ENCODE measurements around the gene TBC1D13. TPM values are rescaled to one million over a fixed set of nuclear protein-coding genes. Genes with fewer than 3 reads are reported as not detected.

The TBC1D13 gene
- total RNA-seq = 10 to 100 TPM; 25.4 to 28.7 TPM
- 16.9 TPM for polyA plus RNA-seq (2013, experiment 1 of 2)
- polyA plus RNA-seq (2013, experiment 2 of 2) = 19.5 TPM
- 10.2 to 75.0 (median 39.0) reads per million in 172 experiments for total RNA-seq

GRCh38 chr9:128786681-128787601, at the start of gene TBC1D13:
Gene TBC1D13 (plus strand): TSS chr9:128787253. CDS start chr9:128787354, 101 bp downstream.
- intact Hi-C loops (cut with DNase I, micrococcal nuclease) = loop anchor here (1.0 to 10.0 kb wide), 7 partner anchors 16 to 465 kb away; partner anchors contain the start of genes ZER1 (in 2 of the 2), COQ4 (in 1 of the 2), ENDOG (in 1 of the 2) and LRRC8A (in 1 of the 2)
- Histone ChIP-seq H3K4me3 (ENCODE audit: low read length) (peak within 1 kb of the TSS; percentile 79), H3K27ac (ENCODE audit: low read depth in 1 of 2, low read length in 2 of 2) (peak within 1 kb of the TSS; percentile 67 to 77), H3K4me1 (ENCODE audit: insufficient read depth, low read length) (peaks cover 23% of the 10 kb centered on the region), H3K27me3 (ENCODE audit: control insufficient read depth in 1 of 2, insufficient read depth in 2 of 2, low read length in 2 of 2) (no peaks in the 10 kb centered on the region), H3K36me3 (ENCODE audit: insufficient read depth, low read length) (peaks cover 22% of the 10 kb centered on the region), H3K9me3 (ENCODE audit: control insufficient read depth in 1 of 2, insufficient read depth in 1 of 2, low read length in 2 of 2) (no peaks in the 10 kb centered on the region)
- ATAC-seq (ENCODE audit: poor library complexity) (peak; percentile 92), DNase-seq (peak; percentile 82 to 95 (median 87))
- ChIA-PET POLR2A (interaction anchor here (2.3 to 5.7 kb wide), 2 partner anchors 15 to 63 kb away, joined by 9 to 49 read pairs; partner anchors contain the start of genes ZDHHC12 and ZER1), CTCF (interaction anchor here (1.1 kb wide), 1 partner anchor 31 kb away, joined by 5 read pairs; the partner anchor contains the start of gene ENDOG)
- H3K4me1 Mint-ChIP-seq (ENCODE audit: low read depth) = peaks cover 25% of the 10 kb centered on the region
- no peaks in the 10 kb centered on the region for H3K9me3 Mint-ChIP-seq
- no peak for TF ChIP-seq CTCF (IDR thresholded peaks at IDR 0.05)
- H3K4me3 Mint-ChIP-seq = peak within 1 kb of the TSS; percentile 96
- no peaks in the 10 kb centered on the region for H3K27me3 Mint-ChIP-seq
- H3K36me3 Mint-ChIP-seq (ENCODE audit: low read depth) = peaks cover 31% of the 10 kb centered on the region
- peak within 1 kb of the TSS; percentile 99 for H3K27ac Mint-ChIP-seq

- Histone ChIP-seq H3K4me1 (ENCODE audit: insufficient read depth, low read length) (no peaks in the 10 kb centered on the region), H3K4me3 (ENCODE audit: low read length) (no peak overlapping the region), H3K27me3 (ENCODE audit: control insufficient read depth in 1 of 2, insufficient read depth in 2 of 2, low read length in 2 of 2) (no peaks in the 10 kb centered on the region), H3K9me3 (ENCODE audit: control insufficient read depth in 1 of 2, insufficient read depth in 1 of 2, low read length in 2 of 2) (no peaks in the 10 kb centered on the region), H3K27ac (ENCODE audit: low read depth in 1 of 2, low read length in 2 of 2) (no peak overlapping the region), H3K36me3 (ENCODE audit: insufficient read depth, low read length) (peaks cover 27% of the 10 kb centered on the region)
- peaks cover 39% of the 10 kb centered on the region for H3K36me3 Mint-ChIP-seq (ENCODE audit: low read depth)
- no peak overlapping the region for H3K4me3 Mint-ChIP-seq
- intact Hi-C loops (cut with DNase I, micrococcal nuclease) = no loop called here
- H3K27ac Mint-ChIP-seq = no peak overlapping the region
- H3K27me3 Mint-ChIP-seq = no peaks in the 10 kb centered on the region
- TF ChIP-seq CTCF (IDR thresholded peaks at IDR 0.05) = no peak
- CTCF ChIA-PET = interaction anchor here (1.5 kb wide), 1 partner anchor 40 kb away, joined by 3 read pairs; the partner anchor contains the start of gene PKN3
- no peaks in the 10 kb centered on the region for H3K9me3 Mint-ChIP-seq
- ATAC-seq (ENCODE audit: poor library complexity) (no peak), DNase-seq (peak in 1 of 14 experiments; percentile 16)
- POLR2A ChIA-PET = no interaction called here
- no peaks in the 10 kb centered on the region for H3K4me1 Mint-ChIP-seq (ENCODE audit: low read depth)
Measured at GRCh38 chr9:128742401-128742800, 44.7 kb upstream of the TBC1D13 start.

DNA sequence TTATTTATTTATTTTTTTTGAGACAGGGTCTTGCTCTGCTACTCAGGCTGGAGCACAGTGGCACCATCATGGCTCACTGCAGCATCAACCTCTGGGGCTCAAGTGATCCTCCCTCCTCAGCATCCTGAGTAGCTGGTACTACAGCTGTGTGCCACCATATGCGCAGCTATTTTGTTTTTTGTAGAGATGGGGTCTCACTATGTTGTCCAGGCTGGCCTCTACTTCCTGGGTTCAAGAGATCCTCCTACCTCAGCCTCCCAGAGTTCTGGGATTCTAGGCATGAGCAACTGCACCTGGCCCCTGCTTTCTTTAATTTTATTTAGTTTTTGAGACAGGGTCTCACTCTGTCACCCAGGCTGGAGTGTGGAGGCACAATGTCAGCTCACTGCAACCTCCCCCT, 43.6 kb upstream of the TBC1D13 start:
- H3K4me3 ChIP-seq (ENCODE audit: low read length) = no peak overlapping the region
- H3K4me1 Mint-ChIP-seq (ENCODE audit: low read depth) = no peaks in the 10 kb centered on the region
- no peaks in the 10 kb centered on the region for H3K4me1 ChIP-seq (ENCODE audit: insufficient read depth, low read length)
- H3K9me3 ChIP-seq (ENCODE audit: control insufficient read depth in 1 of 2, insufficient read depth in 1 of 2, low read length in 2 of 2) = no peaks in the 10 kb centered on the region
- no peaks in the 10 kb centered on the region for H3K27me3 Mint-ChIP-seq
- ATAC-seq (ENCODE audit: poor library complexity) (no peak), DNase-seq (no peak)
- no peaks in the 10 kb centered on the region for H3K9me3 Mint-ChIP-seq
- intact Hi-C loops (cut with DNase I, micrococcal nuclease) = no loop called here
- H3K27ac Mint-ChIP-seq = no peak overlapping the region
- H3K27ac ChIP-seq (ENCODE audit: low read depth in 1 of 2, low read length in 2 of 2) = no peak overlapping the region
- no peaks in the 10 kb centered on the region for H3K27me3 ChIP-seq (ENCODE audit: control insufficient read depth in 1 of 2, insufficient read depth in 2 of 2, low read length in 2 of 2)
- no peak for TF ChIP-seq CTCF (IDR thresholded peaks at IDR 0.05)
- H3K36me3 ChIP-seq (ENCODE audit: insufficient read depth, low read length) = peaks cover 25% of the 10 kb centered on the region
- ChIA-PET POLR2A (no interaction called here), CTCF (no interaction called here)
- no peak overlapping the region for H3K4me3 Mint-ChIP-seq
- H3K36me3 Mint-ChIP-seq (ENCODE audit: low read depth) = peaks cover 42% of the 10 kb centered on the region

Data from CD4-positive, alpha-beta T cell (primary cell).